CD4-positive, alpha-beta T cell (primary cell): ENCODE results near the gene XYLT1. TPM values are rescaled to one million over a fixed set of nuclear protein-coding genes. Genes with fewer than 3 reads are reported as not detected.
A peak's percentile ranks its signal among the peaks of the same experiment; 100 is the strongest.

Experiments
- ATAC-seq: fragments of 200-7000 bp; cut with Tn5 transposase; one replicate; pipeline ENCODE4 v1.10.0; 2022; ENCODE audit warnings: mild to moderate bottlenecking; ENCODE audit not compliant: poor library complexity
- CTCF ChIA-PET: fragments of 350-600 bp; sonication (Branson Sonifier 250); formaldehyde crosslinking; loops from one replicate; lab custom pipeline; 2021; ENCODE audit warnings: antibody characterized with exemption, inconsistent platforms; lab: Charles Lee
- POLR2A ChIA-PET: fragments of 350-600 bp; sonication (Branson Sonifier 250); formaldehyde crosslinking; loops from one replicate; lab custom pipeline; 2021; ENCODE audit warnings: antibody characterized with exemption, inconsistent platforms; lab: Charles Lee
- DNase-seq, 14 experiments: peaks; one replicate each; pipeline ENCODE4 v3.0.0-alpha.2; 2013 to 2020; ENCODE audit warnings: mixed read lengths in 2 of 14
- H3K27ac ChIP-seq, 2 donors: one replicate each; pipeline versions ENCODE4 v1.5.1 to v1.7.0; 2013; ENCODE audit warnings: low read length in 2 of 2, low read depth in 1 of 2, mild to moderate bottlenecking in 1 of 2
- H3K27me3 ChIP-seq, 2 experiments: 1 replicate in 1 of 2; 2 replicates in 1 of 2; pipeline versions ENCODE4 v1.6.1 to v1.7.0; 2013; ENCODE audit warnings: low read length in 2 of 2, control low read depth in 1 of 2, mild to moderate bottlenecking in 1 of 2, moderate library complexity in 1 of 2; ENCODE audit not compliant: insufficient read depth in 2 of 2, control insufficient read depth in 1 of 2
- H3K36me3 ChIP-seq: one replicate; pipeline ENCODE4 v1.6.1; 2013; ENCODE audit warnings: low read length, control low read depth; ENCODE audit not compliant: insufficient read depth
- H3K4me1 ChIP-seq: one replicate; pipeline ENCODE4 v1.6.1; 2013; ENCODE audit warnings: low read length, control low read depth; ENCODE audit not compliant: insufficient read depth
- H3K4me3 ChIP-seq: one replicate; pipeline ENCODE4 v1.5.1; 2013; ENCODE audit warnings: mild to moderate bottlenecking, low read length, moderate library complexity
- H3K9me3 ChIP-seq, 2 experiments: 1 replicate in 1 of 2; 2 replicates in 1 of 2; pipeline versions ENCODE4 v1.6.1 to v1.7.0; 2013; ENCODE audit warnings: low read length in 2 of 2, mild to moderate bottlenecking in 2 of 2, control low read depth in 1 of 2, moderate library complexity in 1 of 2; ENCODE audit not compliant: control insufficient read depth in 1 of 2, insufficient read depth in 1 of 2
- H3K27ac Mint-ChIP-seq: one replicate; pipeline ENCODE4 v1.8.0; 2020; ENCODE audit warnings: mixed read lengths
- H3K27me3 Mint-ChIP-seq: one replicate; pipeline ENCODE4 v1.8.0; 2021; ENCODE audit warnings: mixed read lengths
- H3K36me3 Mint-ChIP-seq: one replicate; pipeline ENCODE4 v1.8.0; 2021; ENCODE audit warnings: low read depth, mixed read lengths
- H3K4me1 Mint-ChIP-seq: one replicate; pipeline ENCODE4 v1.8.0; 2021; ENCODE audit warnings: low read depth, mixed read lengths
- H3K4me3 Mint-ChIP-seq: one replicate; pipeline ENCODE4 v1.8.0; 2020; ENCODE audit warnings: mild to moderate bottlenecking, mixed read lengths
- H3K9me3 Mint-ChIP-seq: one replicate; pipeline ENCODE4 v1.8.0; 2020; ENCODE audit warnings: mixed read lengths
- CTCF ChIP-seq: fragments of 200-600 bp; IDR thresholded peaks from one replicate; pipeline ENCODE4 v1.8.0; 2022; ENCODE audit warnings: antibody characterized with exemption, mild to moderate bottlenecking
- intact Hi-C, 2 experiments: fragments of 100-400 bp; cut with DNase I in 1 of 2; cut with micrococcal nuclease in 1 of 2; formaldehyde crosslinking; loops; one replicate each; pipeline versions ENCODE4 v1.15.1 to v1.9.0; 2023 to 2025; cut with DNase I, micrococcal nuclease
- total RNA-seq, 174 experiments: library from RNA in 2 of 174; stranded (reverse) in 2 of 174; gene quantifications; one replicate each; pipeline ENCODE4 v1.2.3 and lab custom pipeline; 2021 to 2026

XYLT1 gene
- total RNA-seq, 2 experiments from 2014 or later = 26.0 to 27.1 TPM

- CTCF ChIA-PET = no interaction called here
- no peak for TF ChIP-seq CTCF
- DNase-seq (no peak), ATAC-seq (no peak)
- H3K9me3 ChIP-seq = no peaks in the 10 kb centered on the region
- H3K27ac ChIP-seq = peak overlapping the region in 1 of 2 donors; percentile 89
- peak overlapping the region; percentile 75 for H3K4me3 Mint-ChIP-seq
- H3K4me1 ChIP-seq = peaks cover 75% of the 10 kb centered on the region
- H3K36me3 Mint-ChIP-seq = peaks cover 7% of the 10 kb centered on the region
- H3K4me1 Mint-ChIP-seq = peaks cover 73% of the 10 kb centered on the region
- intact Hi-C loops = loop anchor here (1.0 to 5.0 kb wide), 2 partner anchors 16 to 108 kb away; no protein-coding TSS in a partner anchor
- H3K27me3 ChIP-seq = no peaks in the 10 kb centered on the region
- H3K27me3 Mint-ChIP-seq = no peaks in the 10 kb centered on the region
- H3K36me3 ChIP-seq = peaks cover 16% of the 10 kb centered on the region
- H3K4me3 ChIP-seq = no peak overlapping the region
- H3K27ac Mint-ChIP-seq = peak overlapping the region; percentile 93
- no peaks in the 10 kb centered on the region for H3K9me3 Mint-ChIP-seq
- POLR2A ChIA-PET = interaction anchor here (1.0 to 3.3 kb wide), 4 partner anchors 10 to 14 kb away, joined by 4 to 38 read pairs (median 8); no protein-coding TSS in a partner anchor
Observed at GRCh38 chr16:17358846-17359245, 111.9 kb downstream of the XYLT1 start.

- no peak for TF ChIP-seq CTCF
- peaks cover 11% of the 10 kb centered on the region for H3K36me3 Mint-ChIP-seq
- Histone ChIP-seq H3K4me3 (no peak overlapping the region), H3K4me1 (peaks cover 70% of the 10 kb centered on the region), H3K9me3 (no peaks in the 10 kb centered on the region), H3K27ac (peak overlapping the region in 1 of 2 donors; percentile 89), H3K36me3 (peaks cover 16% of the 10 kb centered on the region), H3K27me3 (no peaks in the 10 kb centered on the region)
- H3K9me3 Mint-ChIP-seq = no peaks in the 10 kb centered on the region
- DNase-seq (no peak), ATAC-seq (no peak)
- H3K4me1 Mint-ChIP-seq = peaks cover 73% of the 10 kb centered on the region
- peak overlapping the region; percentile 93 for H3K27ac Mint-ChIP-seq
- intact Hi-C loops = loop anchor here in 1 of 2 experiments (5.0 kb wide), 1 partner anchor 109 kb away; no protein-coding TSS in a partner anchor
- ChIA-PET POLR2A (interaction anchor here (1.0 to 3.3 kb wide), 5 partner anchors 10 to 59 kb away, joined by 4 to 38 read pairs (median 6); no protein-coding TSS in a partner anchor), CTCF (no interaction called here)
- H3K27me3 Mint-ChIP-seq = no peaks in the 10 kb centered on the region
- peak overlapping the region; percentile 75 for H3K4me3 Mint-ChIP-seq
Observed at GRCh38 chr16:17358355-17358754, 112.4 kb downstream of the XYLT1 start.

DNA sequence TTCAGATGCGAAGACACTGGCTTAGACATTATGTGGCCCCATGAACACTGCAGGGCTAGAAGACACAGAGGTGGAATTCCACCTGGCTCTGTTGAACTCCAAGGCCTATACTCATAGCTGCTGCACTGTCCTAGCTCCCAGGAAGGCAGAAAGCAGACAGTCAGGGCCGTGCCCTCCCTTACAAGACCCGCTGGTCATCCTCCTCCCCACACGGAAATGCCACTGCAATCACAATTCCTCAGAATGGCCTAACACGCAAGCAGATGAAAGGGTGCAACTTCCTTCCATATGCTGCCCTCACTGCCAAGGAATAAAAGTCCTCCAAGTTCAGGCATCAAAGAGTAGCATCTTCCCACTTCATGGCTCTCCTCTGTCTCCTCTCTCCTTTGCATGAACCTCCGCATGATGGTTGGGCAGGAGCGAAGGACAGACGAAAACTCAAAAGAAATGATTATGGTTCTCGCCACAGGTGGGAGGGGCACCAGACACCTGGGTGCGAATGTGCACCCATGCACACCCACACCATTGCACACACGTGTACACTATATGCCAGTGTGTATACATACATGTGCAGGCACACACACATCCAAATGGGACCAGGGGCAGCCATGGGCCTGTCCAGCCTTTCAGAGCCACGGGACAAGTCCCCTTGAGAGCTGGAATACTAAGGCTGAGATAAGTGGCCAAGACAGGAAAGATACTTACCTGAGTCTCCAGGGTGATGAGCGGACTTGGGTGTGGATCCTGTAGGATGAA is 113.3 kb downstream of the XYLT1 start:
- peaks cover 61% of the 10 kb centered on the region for H3K4me1 ChIP-seq
- intact Hi-C loops = loop anchor here in 1 of 2 experiments (5.0 kb wide), 1 partner anchor 110 kb away; no protein-coding TSS in a partner anchor
- H3K4me1 Mint-ChIP-seq = peaks cover 72% of the 10 kb centered on the region
- no peak overlapping the region for H3K4me3 ChIP-seq
- H3K27ac ChIP-seq = no peak overlapping the region
- peak overlapping the region; percentile 73 for H3K27ac Mint-ChIP-seq
- peaks cover 16% of the 10 kb centered on the region for H3K36me3 ChIP-seq
- TF ChIP-seq CTCF = no peak
- no peaks in the 10 kb centered on the region for H3K9me3 Mint-ChIP-seq
- H3K4me3 Mint-ChIP-seq = no peak overlapping the region
- CTCF ChIA-PET = no interaction called here
- H3K9me3 ChIP-seq = no peaks in the 10 kb centered on the region
- no peaks in the 10 kb centered on the region for H3K27me3 ChIP-seq
- H3K27me3 Mint-ChIP-seq = no peaks in the 10 kb centered on the region
- ATAC-seq = no peak
- no peak for DNase-seq
- POLR2A ChIA-PET = interaction anchor here (1.1 to 3.3 kb wide), 4 partner anchors 11 to 59 kb away, joined by 4 to 38 read pairs (median 8); no protein-coding TSS in a partner anchor
- H3K36me3 Mint-ChIP-seq = peaks cover 16% of the 10 kb centered on the region
